MM.1S (cell line): ENCODE measurements around the gene TMEM127.

Source experiments
- DNase-seq: peaks from one replicate; pipeline ENCODE4 v3.0.0-alpha.2; 2015
- H2AFZ ChIP-seq: fragments of 300-600 bp; sonication (generic); 2 replicates; pipeline ENCODE4 v1.6.0; 2016; ENCODE audit warnings: antibody characterized with exemption, low read length
- H3F3A ChIP-seq: fragments of 300-600 bp; sonication (generic); 2 replicates; pipeline ENCODE4 v1.6.1; 2016; ENCODE audit warnings: mild to moderate bottlenecking, antibody characterized with exemption, low read length, moderate library complexity, mixed read lengths; ENCODE audit not compliant: insufficient read depth
- H3K27ac ChIP-seq: fragments of 300-600 bp; sonication (generic); 2 replicates; pipeline ENCODE4 v1.5.1; 2016; ENCODE audit warnings: mild to moderate bottlenecking, low read length
- H3K27me3 ChIP-seq: fragments of 300-600 bp; sonication (generic); replicated peaks from 2 replicates; pipeline ENCODE4 v1.6.0; 2016; ENCODE audit warnings: low read length; ENCODE audit not compliant: insufficient read depth
- H3K36me3 ChIP-seq: fragments of 300-600 bp; sonication (generic); replicated peaks from 2 replicates; pipeline ENCODE4 v1.6.1; 2016; ENCODE audit warnings: mild to moderate bottlenecking, low read length, mixed read lengths; ENCODE audit not compliant: insufficient read depth
- H3K4me1 ChIP-seq: fragments of 300-600 bp; sonication (generic); 2 replicates; pipeline ENCODE4 v1.6.1; 2016; ENCODE audit warnings: low read length, mixed read lengths
- H3K4me2 ChIP-seq: fragments of 300-600 bp; sonication (generic); 2 replicates; pipeline ENCODE4 v1.6.0; 2016; ENCODE audit warnings: low read depth, low read length
- H3K4me3 ChIP-seq: fragments of 300-600 bp; sonication (generic); 2 replicates; pipeline ENCODE4 v1.5.1; 2016; ENCODE audit warnings: low read length, mixed read lengths
- H3K79me2 ChIP-seq: fragments of 300-600 bp; sonication (generic); 2 replicates; pipeline ENCODE4 v1.6.1; 2016; ENCODE audit warnings: mixed run types, low read length, mixed read lengths
- H3K9ac ChIP-seq: fragments of 300-600 bp; sonication (generic); 2 replicates; pipeline ENCODE4 v1.6.1; 2016; ENCODE audit warnings: low read length, mixed read lengths
- H3K9me2 ChIP-seq: fragments of 300-600 bp; sonication (generic); replicated peaks from 2 replicates; pipeline ENCODE4 v1.6.1; 2016; ENCODE audit warnings: mild to moderate bottlenecking, low read length, mixed read lengths; ENCODE audit not compliant: insufficient read depth
- H3K9me3 ChIP-seq: fragments of 300-600 bp; sonication (generic); replicated peaks from 2 replicates; pipeline ENCODE4 v1.6.1; 2016; ENCODE audit warnings: mild to moderate bottlenecking, low read length, mixed read lengths; ENCODE audit not compliant: insufficient read depth
- H4K20me1 ChIP-seq: fragments of 300-600 bp; sonication (generic); 2 replicates; pipeline ENCODE4 v1.6.1; 2016; ENCODE audit warnings: mild to moderate bottlenecking, low read length, moderate library complexity, mixed read lengths; ENCODE audit not compliant: insufficient read depth
- EZH2 ChIP-seq: fragments of 300-600 bp; sonication (generic); optimal IDR thresholded peaks from 2 replicates; pipeline ENCODE3; 2017; ENCODE audit warnings: low read depth, mild to moderate bottlenecking, antibody characterized with exemption, low read length, mixed read lengths
- EZH2phosphoT487 ChIP-seq: fragments of 300-600 bp; sonication (generic); IDR thresholded peaks from 2 replicates; pipeline ENCODE4 v1.6.1; 2018; ENCODE audit warnings: antibody characterized with exemption, low read length
- TF ChIP-seq, protein P1 (sequence below): fragments of 300-600 bp; sonication (generic); IDR thresholded peaks from 2 replicates; pipeline ENCODE4 v1.5.1; 2016; ENCODE audit warnings: antibody characterized with exemption, low read length, mixed read lengths

The TMEM127 gene

DNA sequence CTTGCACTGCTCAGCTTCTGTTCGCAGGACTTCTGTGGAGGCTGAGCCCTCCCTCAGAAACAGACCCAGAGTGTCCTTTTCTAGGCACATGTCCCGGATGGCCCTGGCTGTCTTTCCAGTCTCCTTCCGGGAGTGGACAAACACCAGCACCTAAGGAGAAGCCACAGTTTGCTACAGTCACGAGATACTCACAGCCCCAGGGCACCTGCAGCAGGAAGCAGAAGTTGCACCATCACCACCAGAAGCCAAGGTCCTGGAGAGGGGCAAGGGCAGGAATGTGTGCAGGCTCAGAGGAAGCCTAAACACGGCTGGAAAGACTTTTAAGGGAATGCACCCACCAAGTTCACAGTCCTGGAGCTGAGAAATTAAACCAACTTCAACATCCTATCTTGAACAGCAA, 26.0 kb upstream of the TMEM127 start:
- TF ChIP-seq EZH2phosphoT487 (no peak), EZH2 (no peak)
- TF ChIP-seq, protein P1, sequence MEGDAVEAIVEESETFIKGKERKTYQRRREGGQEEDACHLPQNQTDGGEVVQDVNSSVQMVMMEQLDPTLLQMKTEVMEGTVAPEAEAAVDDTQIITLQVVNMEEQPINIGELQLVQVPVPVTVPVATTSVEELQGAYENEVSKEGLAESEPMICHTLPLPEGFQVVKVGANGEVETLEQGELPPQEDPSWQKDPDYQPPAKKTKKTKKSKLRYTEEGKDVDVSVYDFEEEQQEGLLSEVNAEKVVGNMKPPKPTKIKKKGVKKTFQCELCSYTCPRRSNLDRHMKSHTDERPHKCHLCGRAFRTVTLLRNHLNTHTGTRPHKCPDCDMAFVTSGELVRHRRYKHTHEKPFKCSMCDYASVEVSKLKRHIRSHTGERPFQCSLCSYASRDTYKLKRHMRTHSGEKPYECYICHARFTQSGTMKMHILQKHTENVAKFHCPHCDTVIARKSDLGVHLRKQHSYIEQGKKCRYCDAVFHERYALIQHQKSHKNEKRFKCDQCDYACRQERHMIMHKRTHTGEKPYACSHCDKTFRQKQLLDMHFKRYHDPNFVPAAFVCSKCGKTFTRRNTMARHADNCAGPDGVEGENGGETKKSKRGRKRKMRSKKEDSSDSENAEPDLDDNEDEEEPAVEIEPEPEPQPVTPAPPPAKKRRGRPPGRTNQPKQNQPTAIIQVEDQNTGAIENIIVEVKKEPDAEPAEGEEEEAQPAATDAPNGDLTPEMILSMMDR, result no peak
- no peaks in the 10 kb centered on the region for H3K9me2 ChIP-seq
- H3K4me2 ChIP-seq, result no peak overlapping the region
- H3K79me2 ChIP-seq, result no peaks in the 10 kb centered on the region; the same call in 1 of the 2 replicates
- no peaks in the 10 kb centered on the region for H3K9me3 ChIP-seq
- no peaks in the 10 kb centered on the region for H4K20me1 ChIP-seq
- no peak overlapping the region for H3K4me3 ChIP-seq
- H3F3A ChIP-seq, result no peaks in the 10 kb centered on the region
- peaks cover 28% of the 10 kb centered on the region for H3K36me3 ChIP-seq
- no peak for DNase-seq
- no peaks in the 10 kb centered on the region for H3K4me1 ChIP-seq
- no peak overlapping the region for H3K27ac ChIP-seq
- H3K9ac ChIP-seq, result no peak overlapping the region
- no peak overlapping the region for H2AFZ ChIP-seq
- no peaks in the 10 kb centered on the region for H3K27me3 ChIP-seq

DNA sequence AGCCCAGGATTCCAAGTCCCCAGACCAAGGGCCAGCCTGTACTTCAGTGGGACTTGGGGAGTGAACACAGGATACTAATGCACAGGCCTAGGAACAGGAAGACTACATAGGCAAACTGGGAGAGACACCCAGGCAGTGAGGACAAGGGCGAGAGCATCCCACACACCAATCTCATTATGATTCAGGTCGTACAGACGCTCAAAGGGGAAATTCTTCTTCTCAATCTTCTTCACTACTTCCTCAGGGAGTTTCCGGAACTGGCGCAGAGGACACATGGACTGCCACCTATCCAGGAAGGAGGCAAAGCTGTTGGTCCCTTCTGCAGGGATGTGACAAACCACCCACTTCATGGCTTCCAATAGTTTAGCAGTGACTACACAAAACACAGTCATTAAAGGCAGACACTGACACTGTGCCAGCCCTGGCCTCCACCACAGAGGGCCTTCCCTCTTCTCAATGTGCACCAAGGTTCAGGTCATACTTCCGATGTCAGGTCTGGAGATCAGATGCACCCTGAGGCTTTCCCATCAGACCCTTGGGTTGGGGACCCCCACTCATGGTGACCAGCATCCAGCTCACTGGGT, 21.6 kb upstream of the TMEM127 start:
- no peak for DNase-seq
- Histone ChIP-seq H3K9me3 (no peaks in the 10 kb centered on the region), H3K4me1 (no peaks in the 10 kb centered on the region), H3K36me3 (peaks cover 18% of the 10 kb centered on the region; the same call in 1 of the 2 replicates), H3K79me2 (no peaks in the 10 kb centered on the region), H4K20me1 (no peaks in the 10 kb centered on the region), H3F3A (no peaks in the 10 kb centered on the region), H2AFZ (no peak overlapping the region), H3K27ac (no peak overlapping the region), H3K9ac (no peak overlapping the region), H3K27me3 (no peaks in the 10 kb centered on the region), H3K9me2 (no peaks in the 10 kb centered on the region), H3K4me3 (no peak overlapping the region), H3K4me2 (no peak overlapping the region)
- TF ChIP-seq, protein P1, result no peak
- no peak for TF ChIP-seq EZH2phosphoT487
- TF ChIP-seq EZH2, result no peak

DNA sequence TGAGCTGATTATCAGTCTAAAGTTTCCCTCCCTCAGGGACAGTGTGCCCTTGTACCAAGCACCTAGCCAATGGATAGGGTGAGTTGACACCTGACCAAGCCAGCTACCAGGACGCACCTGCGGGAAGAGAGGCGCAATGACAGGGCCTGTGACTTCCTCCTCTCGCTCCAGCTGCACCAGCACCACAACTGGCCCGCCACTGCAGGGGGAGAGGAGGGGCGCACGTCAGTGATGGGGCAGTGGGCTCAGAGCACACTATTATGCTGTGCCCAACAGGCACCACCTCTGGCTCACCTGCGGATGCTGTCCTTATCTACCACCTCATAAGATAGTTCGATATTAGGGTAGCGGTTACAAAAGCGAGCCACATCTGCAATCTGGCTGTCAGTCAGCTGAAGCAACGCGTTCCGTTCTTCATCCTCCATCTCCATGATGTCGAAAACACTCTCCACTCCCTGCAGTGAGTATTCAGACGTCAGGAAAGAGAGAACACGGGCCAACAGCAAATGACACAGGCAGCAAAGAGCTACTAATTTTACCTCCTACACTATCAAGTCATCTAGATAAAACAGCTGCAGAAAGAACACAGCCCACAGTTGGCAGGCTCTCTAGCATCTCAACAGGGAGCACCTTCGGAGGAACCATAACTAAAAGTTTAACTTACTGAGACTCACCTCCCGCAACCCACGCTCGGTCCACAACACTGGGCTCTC, 11.1 kb upstream of the TMEM127 start:
- Histone ChIP-seq H3K27me3 (no peaks in the 10 kb centered on the region), H3K79me2 (no peaks in the 10 kb centered on the region; the same call in 1 of the 2 replicates), H2AFZ (no peak overlapping the region), H3K36me3 (peaks cover 12% of the 10 kb centered on the region; the same call in 1 of the 2 replicates), H3K4me1 (no peaks in the 10 kb centered on the region), H3K27ac (no peak overlapping the region), H3K9me3 (no peaks in the 10 kb centered on the region), H3K9me2 (no peaks in the 10 kb centered on the region), H3F3A (peaks cover 17% of the 10 kb centered on the region), H3K4me2 (no peak overlapping the region), H4K20me1 (no peaks in the 10 kb centered on the region), H3K4me3 (no peak overlapping the region), H3K9ac (no peak overlapping the region)
- no peak for TF ChIP-seq EZH2phosphoT487
- DNase-seq, result no peak
